OCI-LY3 (cell line): ENCODE data around the gene GATAD1.
A peak's percentile ranks its signal among the peaks of the same experiment; 100 is the strongest.

Source experiments
- H2AFZ ChIP-seq: fragments of 200-600, 300-600 bp; shearing (Covaris generic); 2 replicates; pipeline ENCODE4 v1.6.0; 2014; ENCODE audit warnings: antibody characterized with exemption, low read depth, low read length
- H3K27ac ChIP-seq: fragments of 200-600, 300-600 bp; sonication (generic); 2 replicates; pipeline ENCODE4 v1.5.1; 2014; ENCODE audit warnings: mild to moderate bottlenecking, low read length, moderate library complexity, mixed read lengths
- H3K27me3 ChIP-seq: fragments of 200-600, 300-600 bp; sonication (generic); 2 replicates; pipeline ENCODE4 v1.6.1; 2014; ENCODE audit warnings: low read depth, low read length, mixed read lengths
- H3K36me3 ChIP-seq: fragments of 200-600, 300-600 bp; sonication (generic); replicated peaks from 2 replicates; pipeline ENCODE3; 2014; ENCODE audit warnings: low read depth, low read length, mixed read lengths
- H3K4me1 ChIP-seq: fragments of 300-600, 200-600 bp; sonication (generic); 2 replicates; pipeline ENCODE4 v1.6.1; 2014; ENCODE audit warnings: low read length, mixed read lengths
- H3K4me2 ChIP-seq: fragments of 200-600, 300-600 bp; sonication (generic); 2 replicates; pipeline ENCODE4 v1.6.1; 2014; ENCODE audit warnings: low read length, mixed read lengths
- H3K4me3 ChIP-seq: fragments of 300-600, 200-600 bp; sonication (generic); 2 replicates; pipeline ENCODE4 v1.5.1; 2014; ENCODE audit warnings: antibody characterized with exemption, mild to moderate bottlenecking, low read length, moderate library complexity
- H3K79me2 ChIP-seq: fragments of 300-600, 200-600 bp; shearing (Covaris generic); 2 replicates; pipeline ENCODE4 v1.6.1; 2014; ENCODE audit warnings: mild to moderate bottlenecking, low read length, mixed read lengths
- H3K9ac ChIP-seq: fragments of 300-600, 200-600 bp; shearing (Covaris generic); 2 replicates; pipeline ENCODE4 v1.6.0; 2014; ENCODE audit warnings: mild to moderate bottlenecking, low read length, moderate library complexity
- H3K9me3 ChIP-seq: fragments of 200-600, 300-600 bp; shearing (Covaris generic); 2 replicates; pipeline ENCODE4 v1.6.1; 2014; ENCODE audit warnings: low read length, mixed read lengths; ENCODE audit not compliant: insufficient read depth
- H4K20me1 ChIP-seq: fragments of 200-600, 300-600 bp; sonication (generic); 2 replicates; pipeline ENCODE4 v1.6.1; 2016; ENCODE audit warnings: low read length, mixed read lengths; ENCODE audit not compliant: insufficient read depth
- CTCF ChIP-seq: fragments of 200-600, 300-600 bp; sonication (generic); IDR thresholded peaks from 2 replicates; pipeline ENCODE4 v1.5.1; 2014; ENCODE audit warnings: antibody characterized with exemption, low read length, low read depth
- EZH2phosphoT487 ChIP-seq: fragments of 200-600 bp; shearing (Covaris generic); IDR thresholded peaks from 2 replicates; pipeline ENCODE4 v1.6.1; 2018; ENCODE audit warnings: antibody characterized with exemption, mixed run types, low read depth

The GATAD1 gene

GRCh38 chr7:92422926-92423325 is 24.4 kb upstream of the GATAD1 start:
- H4K20me1 ChIP-seq = no peaks in the 10 kb centered on the region
- H3K4me1 ChIP-seq = peaks cover 6% of the 10 kb centered on the region; the same call in 1 of the 2 replicates
- H3K27ac ChIP-seq = no peak overlapping the region
- H3K36me3 ChIP-seq = no peaks in the 10 kb centered on the region
- H3K9ac ChIP-seq = no peak overlapping the region
- no peaks in the 10 kb centered on the region for H3K79me2 ChIP-seq
- no peaks in the 10 kb centered on the region for H3K9me3 ChIP-seq
- H2AFZ ChIP-seq = no peak overlapping the region
- no peak overlapping the region for H3K4me3 ChIP-seq
- no peak for TF ChIP-seq EZH2phosphoT487
- TF ChIP-seq CTCF = no peak
- no peaks in the 10 kb centered on the region for H3K27me3 ChIP-seq
- H3K4me2 ChIP-seq = no peak overlapping the region

- peak overlapping the region; percentile 93 for H3K4me2 ChIP-seq
- no peak overlapping the region for H3K27ac ChIP-seq
- no peaks in the 10 kb centered on the region for H3K9me3 ChIP-seq
- peak overlapping the region; percentile 99 for H2AFZ ChIP-seq
- H3K4me3 ChIP-seq = peak overlapping the region; percentile 87
- no peaks in the 10 kb centered on the region for H3K79me2 ChIP-seq
- TF ChIP-seq CTCF = no peak
- no peak for TF ChIP-seq EZH2phosphoT487
- H4K20me1 ChIP-seq = no peaks in the 10 kb centered on the region
- no peaks in the 10 kb centered on the region for H3K36me3 ChIP-seq
- peak overlapping the region; percentile 68; the same call in 1 of the 2 replicates for H3K9ac ChIP-seq
- peaks cover 6% of the 10 kb centered on the region; the same call in 1 of the 2 replicates for H3K4me1 ChIP-seq
- no peaks in the 10 kb centered on the region for H3K27me3 ChIP-seq
Observed at GRCh38 chr7:92423710-92424131, 23.6 kb upstream of the GATAD1 start.

- no peaks in the 10 kb centered on the region for H3K27me3 ChIP-seq
- H2AFZ ChIP-seq = peak overlapping the region; percentile 99
- H3K4me2 ChIP-seq = peak overlapping the region; percentile 93
- TF ChIP-seq EZH2phosphoT487 = no peak
- TF ChIP-seq CTCF = peak; percentile 30
- H3K9ac ChIP-seq = peak overlapping the region; percentile 68
- H3K4me1 ChIP-seq = peaks cover 6% of the 10 kb centered on the region; the same call in 1 of the 2 replicates
- no peaks in the 10 kb centered on the region for H3K36me3 ChIP-seq
- no peaks in the 10 kb centered on the region for H4K20me1 ChIP-seq
- H3K79me2 ChIP-seq = no peaks in the 10 kb centered on the region
- no peaks in the 10 kb centered on the region for H3K9me3 ChIP-seq
- H3K4me3 ChIP-seq = peak overlapping the region; percentile 87
- H3K27ac ChIP-seq = no peak overlapping the region
Observed at GRCh38 chr7:92425311-92425947, 21.9 kb upstream of the GATAD1 start.

- Histone ChIP-seq H3K4me3 (no peak overlapping the region), H2AFZ (no peak overlapping the region)
Observed at GRCh38 chr7:92427193-92427592, 20.1 kb upstream of the GATAD1 start.

More at GRCh38 chr7:92427193-92427592, 20.1 kb upstream of the GATAD1 start:
- Histone ChIP-seq H3K36me3 (no peaks in the 10 kb centered on the region), H3K4me1 (peaks cover 6% of the 10 kb centered on the region; the same call in 1 of the 2 replicates), H4K20me1 (no peaks in the 10 kb centered on the region), H3K79me2 (no peaks in the 10 kb centered on the region), H3K9me3 (no peaks in the 10 kb centered on the region), H3K27me3 (no peaks in the 10 kb centered on the region), H3K9ac (no peak overlapping the region), H3K4me2 (no peak overlapping the region), H3K27ac (no peak overlapping the region)
- TF ChIP-seq CTCF (no peak), EZH2phosphoT487 (no peak)
